GM12874 (cell line): Measurements from ENCODE around the gene BCO2.

Experiments used
- CTCF ChIP-seq: IDR thresholded peaks from 2 replicates; pipeline ENCODE4 v1.5.1; 2011; ENCODE audit warnings: low read depth, mild to moderate bottlenecking, control low read depth, low read length, moderate library complexity; ENCODE audit not compliant: insufficient read depth

The BCO2 gene

GRCh38 chr11:112174789-112175598 is at the start of gene BCO2:
Gene BCO2, plus strand, starts transcription at chr11:112175512. Its CDS starts 90 bp downstream, at chr11:112175602.
- TF ChIP-seq CTCF, result peak; percentile 76

GRCh38 chr11:112127056-112127455 is 48.3 kb upstream of the BCO2 start:
- no peak for TF ChIP-seq CTCF

GRCh38 chr11:112128483-112129121 is 46.7 kb upstream of the BCO2 start:
- TF ChIP-seq CTCF, result no peak

- no peak for TF ChIP-seq CTCF
Measured at GRCh38 chr11:112129656-112130055, 45.7 kb upstream of the BCO2 start.

- TF ChIP-seq CTCF, result no peak
Measured at GRCh38 chr11:112132737-112133136, 42.6 kb upstream of the BCO2 start.

GRCh38 chr11:112134473-112134872 is 40.8 kb upstream of the BCO2 start:
- no peak for TF ChIP-seq CTCF

- no peak for TF ChIP-seq CTCF
Measured at GRCh38 chr11:112143597-112143996, 31.7 kb upstream of the BCO2 start.
